Ishikawa (cell line): ENCODE results near the gene PELO.

Experiments used
- CEBPB ChIP-seq: IDR thresholded peaks from 2 replicates; pipeline ENCODE4 v1.6.1; 2012
- CREB1 ChIP-seq: IDR thresholded peaks from 2 replicates; pipeline ENCODE4 v1.6.1; 2012; ENCODE audit warnings: low read depth
- EGR1 ChIP-seq: IDR thresholded peaks from 2 replicates; pipeline ENCODE4 v1.6.1; 2012
- EP300 ChIP-seq: IDR thresholded peaks from 2 replicates; pipeline ENCODE4 v1.6.1; 2012; ENCODE audit warnings: borderline replicate concordance
- FOXM1 ChIP-seq: IDR thresholded peaks from 2 replicates; pipeline ENCODE4 v1.6.1; 2012; ENCODE audit warnings: low read depth, borderline replicate concordance
- NFIC ChIP-seq: IDR thresholded peaks from 2 replicates; pipeline ENCODE4 v1.6.1; 2012
- RAD21 ChIP-seq: IDR thresholded peaks from 2 replicates; pipeline ENCODE4 v1.6.1; 2012; ENCODE audit warnings: low read depth
- TAF1 ChIP-seq: IDR thresholded peaks from 2 replicates; pipeline ENCODE4 v1.6.1; 2012; ENCODE audit warnings: low read depth, mild to moderate bottlenecking
- TEAD4 ChIP-seq: IDR thresholded peaks from 2 replicates; pipeline ENCODE4 v1.6.1; 2012
- YY1 ChIP-seq: IDR thresholded peaks from 2 replicates; pipeline ENCODE4 v1.6.1; 2012; ENCODE audit warnings: low read depth
- ZBTB7A ChIP-seq: IDR thresholded peaks from 2 replicates; pipeline ENCODE4 v1.6.1; 2012; ENCODE audit warnings: low read depth
- TF ChIP-seq, protein P1 (sequence below): IDR thresholded peaks from 2 replicates; pipeline ENCODE4 v1.6.1; 2012
- TF ChIP-seq, protein P2 (sequence below): IDR thresholded peaks from 2 replicates; pipeline ENCODE4 v1.6.1; 2012; ENCODE audit warnings: low read depth, mild to moderate bottlenecking
- TF ChIP-seq, protein P3 (sequence below): IDR thresholded peaks from 2 replicates; pipeline ENCODE4 v1.6.1; 2012

DNA sequence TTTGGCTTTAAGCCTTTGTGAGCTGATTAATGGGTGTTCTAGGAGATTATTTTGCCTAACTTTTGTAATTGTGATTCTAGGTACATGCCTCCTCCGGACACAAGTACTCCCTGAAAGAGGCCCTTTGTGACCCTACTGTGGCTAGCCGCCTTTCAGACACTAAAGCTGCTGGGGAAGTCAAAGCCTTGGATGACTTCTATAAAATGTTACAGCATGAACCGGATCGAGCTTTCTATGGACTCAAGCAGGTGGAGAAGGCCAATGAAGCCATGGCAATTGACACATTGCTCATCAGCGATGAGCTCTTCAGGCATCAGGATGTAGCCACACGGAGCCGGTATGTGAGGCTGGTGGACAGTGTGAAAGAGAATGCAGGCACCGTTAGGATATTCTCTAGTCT is 13.6 kb downstream of the PELO start:
- TF ChIP-seq ZBTB7A, result no peak
- TF ChIP-seq, protein P1, sequence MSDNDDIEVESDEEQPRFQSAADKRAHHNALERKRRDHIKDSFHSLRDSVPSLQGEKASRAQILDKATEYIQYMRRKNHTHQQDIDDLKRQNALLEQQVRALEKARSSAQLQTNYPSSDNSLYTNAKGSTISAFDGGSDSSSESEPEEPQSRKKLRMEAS, result no peak
- TF ChIP-seq FOXM1, result no peak
- TF ChIP-seq, protein P2, sequence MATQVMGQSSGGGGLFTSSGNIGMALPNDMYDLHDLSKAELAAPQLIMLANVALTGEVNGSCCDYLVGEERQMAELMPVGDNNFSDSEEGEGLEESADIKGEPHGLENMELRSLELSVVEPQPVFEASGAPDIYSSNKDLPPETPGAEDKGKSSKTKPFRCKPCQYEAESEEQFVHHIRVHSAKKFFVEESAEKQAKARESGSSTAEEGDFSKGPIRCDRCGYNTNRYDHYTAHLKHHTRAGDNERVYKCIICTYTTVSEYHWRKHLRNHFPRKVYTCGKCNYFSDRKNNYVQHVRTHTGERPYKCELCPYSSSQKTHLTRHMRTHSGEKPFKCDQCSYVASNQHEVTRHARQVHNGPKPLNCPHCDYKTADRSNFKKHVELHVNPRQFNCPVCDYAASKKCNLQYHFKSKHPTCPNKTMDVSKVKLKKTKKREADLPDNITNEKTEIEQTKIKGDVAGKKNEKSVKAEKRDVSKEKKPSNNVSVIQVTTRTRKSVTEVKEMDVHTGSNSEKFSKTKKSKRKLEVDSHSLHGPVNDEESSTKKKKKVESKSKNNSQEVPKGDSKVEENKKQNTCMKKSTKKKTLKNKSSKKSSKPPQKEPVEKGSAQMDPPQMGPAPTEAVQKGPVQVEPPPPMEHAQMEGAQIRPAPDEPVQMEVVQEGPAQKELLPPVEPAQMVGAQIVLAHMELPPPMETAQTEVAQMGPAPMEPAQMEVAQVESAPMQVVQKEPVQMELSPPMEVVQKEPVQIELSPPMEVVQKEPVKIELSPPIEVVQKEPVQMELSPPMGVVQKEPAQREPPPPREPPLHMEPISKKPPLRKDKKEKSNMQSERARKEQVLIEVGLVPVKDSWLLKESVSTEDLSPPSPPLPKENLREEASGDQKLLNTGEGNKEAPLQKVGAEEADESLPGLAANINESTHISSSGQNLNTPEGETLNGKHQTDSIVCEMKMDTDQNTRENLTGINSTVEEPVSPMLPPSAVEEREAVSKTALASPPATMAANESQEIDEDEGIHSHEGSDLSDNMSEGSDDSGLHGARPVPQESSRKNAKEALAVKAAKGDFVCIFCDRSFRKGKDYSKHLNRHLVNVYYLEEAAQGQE, result no peak
- no peak for TF ChIP-seq EP300
- no peak for TF ChIP-seq TEAD4
- no peak for TF ChIP-seq NFIC
- no peak for TF ChIP-seq YY1
- TF ChIP-seq, protein P3, sequence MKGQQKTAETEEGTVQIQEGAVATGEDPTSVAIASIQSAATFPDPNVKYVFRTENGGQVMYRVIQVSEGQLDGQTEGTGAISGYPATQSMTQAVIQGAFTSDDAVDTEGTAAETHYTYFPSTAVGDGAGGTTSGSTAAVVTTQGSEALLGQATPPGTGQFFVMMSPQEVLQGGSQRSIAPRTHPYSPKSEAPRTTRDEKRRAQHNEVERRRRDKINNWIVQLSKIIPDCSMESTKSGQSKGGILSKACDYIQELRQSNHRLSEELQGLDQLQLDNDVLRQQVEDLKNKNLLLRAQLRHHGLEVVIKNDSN, result no peak
- no peak for TF ChIP-seq EGR1
- no peak for TF ChIP-seq RAD21
- TF ChIP-seq TAF1, result no peak
- TF ChIP-seq CREB1, result no peak
- no peak for TF ChIP-seq CEBPB
